HepG2 (cell line): ENCODE data around the gene PRKD2. TPM values are rescaled to one million over a fixed set of nuclear protein-coding genes. Genes with fewer than 3 reads are reported as not detected.

ENCODE experiments used
- BORCS8-MEF2B ChIP-seq: sonication (generic); formaldehyde crosslinking; IDR thresholded peaks from 2 replicates; pipeline ENCODE4 v1.8.0; 2022; ENCODE audit warnings: mild to moderate bottlenecking, missing genetic modification reagents
- EEA1 ChIP-seq: sonication (generic); formaldehyde crosslinking; IDR thresholded peaks from 2 replicates; pipeline ENCODE4 v1.5.1; 2020; ENCODE audit warnings: mild to moderate bottlenecking, missing genetic modification reagents, borderline replicate concordance
- EP300 ChIP-seq, 3 experiments: sonication (generic) in 1 of 3; formaldehyde crosslinking in 1 of 3; IDR thresholded peaks; 2 replicates each; pipeline versions ENCODE4 v1.5.1 to v1.6.1; 2011 to 2020; ENCODE audit warnings: low read depth in 2 of 3, low read length in 2 of 3, borderline replicate concordance in 1 of 3, improper control_type of control experiment in 1 of 3, mild to moderate bottlenecking in 1 of 3, missing genetic modification reagents in 1 of 3, moderate library complexity in 1 of 3
- FOXA3 ChIP-seq: IDR thresholded peaks from 2 replicates; pipeline ENCODE4 v1.6.1; 2016; ENCODE audit warnings: missing genetic modification reagents, missing compliant biosample characterization
- GABPA ChIP-seq, 2 experiments: IDR thresholded peaks; 2 replicates each; pipeline ENCODE4 v1.6.1; 2011 to 2016; ENCODE audit warnings: low read depth in 2 of 2, low read length in 1 of 2, missing biosample characterization in 1 of 2, missing genetic modification characterization in 1 of 2
- HNF4G ChIP-seq, 2 experiments: sonication (generic) in 1 of 2; formaldehyde crosslinking in 1 of 2; IDR thresholded peaks; 2 replicates each; pipeline versions ENCODE4 v1.4.0 to v1.6.1; 2011 to 2020; ENCODE audit warnings: borderline replicate concordance in 2 of 2, low read depth in 2 of 2, mild to moderate bottlenecking in 2 of 2, low read length in 1 of 2, missing genetic modification reagents in 1 of 2, moderate library complexity in 1 of 2
- KLF13 ChIP-seq: sonication (generic); formaldehyde crosslinking; IDR thresholded peaks from 2 replicates; pipeline ENCODE4 v1.4.0; 2020; ENCODE audit warnings: mild to moderate bottlenecking, missing genetic modification reagents
- TEAD3 ChIP-seq: optimal IDR thresholded peaks from 2 replicates; pipeline ENCODE3; 2016; ENCODE audit warnings: borderline replicate concordance
- ZNF563 ChIP-seq: sonication (generic); formaldehyde crosslinking; IDR thresholded peaks from 2 replicates; pipeline ENCODE4 v1.8.0; 2022; ENCODE audit warnings: mild to moderate bottlenecking, moderate library complexity, missing genetic modification reagents
- ZNF605 ChIP-seq: sonication (generic); formaldehyde crosslinking; IDR thresholded peaks from 2 replicates; pipeline ENCODE4 v1.8.0; 2022; ENCODE audit warnings: mild to moderate bottlenecking, missing genetic modification reagents
- polyA plus RNA-seq, 8 experiments: library from polyadenylated mRNA; depleted of rRNA in 3 of 8; stranded (reverse) in 7 of 8; unstranded in 1 of 8; fragments of >200 nt; fragmentation: Illumina TruSeq in 4 of 8; extraction: Trizol in 4 of 8; gene quantifications; 2 replicates each; pipeline versions ENCODE4 v1.2.1 to v1.2.3, GENCODE V29; 2011 to 2016; ENCODE audit warnings: low read depth in 4 of 8, missing spikeins in 1 of 8, mixed read lengths in 1 of 8; ENCODE audit not compliant: insufficient read depth in 1 of 8
- total RNA-seq, 5 experiments: library from RNA; depleted of rRNA; stranded (reverse); fragments of >200 nt; fragmentation: Illumina TruSeq; extraction: Trizol; gene quantifications; 2 replicates each; pipeline ENCODE4 v1.2.3, GENCODE V29; 2016; ENCODE audit warnings: low read depth in 1 of 5
- TF ChIP-seq, protein P1 (sequence below): sonication (generic); formaldehyde crosslinking; IDR thresholded peaks from 2 replicates; pipeline ENCODE4 v1.5.0; 2020; ENCODE audit warnings: mild to moderate bottlenecking, missing genetic modification reagents
- TF ChIP-seq, protein P2 (sequence below): sonication (generic); formaldehyde crosslinking; IDR thresholded peaks from 2 replicates; pipeline ENCODE4 v1.5.1; 2020; ENCODE audit warnings: mild to moderate bottlenecking, missing genetic modification reagents, moderate library complexity
- TF ChIP-seq, protein P3 (sequence below): sonication (generic); formaldehyde crosslinking; IDR thresholded peaks from 2 replicates; pipeline ENCODE4 v1.4.0; 2020; ENCODE audit warnings: mild to moderate bottlenecking, missing genetic modification reagents
- TF ChIP-seq, protein P4 (sequence below): sonication (generic); formaldehyde crosslinking; IDR thresholded peaks from 2 replicates; pipeline ENCODE4 v1.4.0; 2020; ENCODE audit warnings: low read depth, mild to moderate bottlenecking, missing genetic modification reagents
- TF ChIP-seq, protein P5 (sequence below): sonication (generic); formaldehyde crosslinking; IDR thresholded peaks from 2 replicates; pipeline ENCODE4 v1.5.0; 2020; ENCODE audit warnings: mild to moderate bottlenecking, missing genetic modification reagents, moderate library complexity

PRKD2 gene
- total and polyA plus RNA-seq, 2 of the 13 experiments (the other 11 are each of a cell fraction or from before 2014, with no cell fraction given): 6.7 to 7.3 TPM

DNA sequence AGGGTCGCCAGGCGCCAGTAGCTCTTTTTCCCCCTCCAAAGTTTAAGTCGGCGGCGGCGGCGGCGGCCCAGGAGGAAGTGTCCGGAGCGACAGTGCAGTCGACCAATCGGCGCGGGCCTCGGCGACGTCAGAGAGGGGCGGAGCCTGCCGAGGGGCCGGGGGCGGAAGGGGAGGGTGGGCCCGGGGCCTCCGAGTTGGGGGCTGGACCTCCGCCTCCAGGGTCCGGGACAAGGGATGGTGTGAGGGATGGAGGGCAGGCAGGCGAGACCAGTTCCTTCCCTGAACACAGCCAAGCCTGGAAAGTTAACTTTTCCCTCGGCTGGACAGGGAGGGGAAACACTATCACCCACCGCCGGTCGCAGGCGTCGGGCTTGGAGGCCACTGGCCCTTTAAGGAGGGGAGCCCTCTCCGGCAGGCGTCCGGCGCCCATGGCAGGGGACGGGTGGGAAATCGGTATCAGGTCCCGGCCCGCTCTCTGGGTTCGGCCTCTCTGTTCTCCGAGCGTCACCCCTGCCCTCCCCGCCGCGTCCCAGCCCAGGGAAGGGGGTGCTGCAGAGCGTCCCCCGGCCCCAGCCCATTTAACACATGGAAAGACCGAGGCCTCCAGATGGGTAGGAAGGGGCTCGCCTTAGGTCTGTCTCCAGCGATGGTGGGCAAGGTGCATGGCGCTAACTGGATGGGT lies at the start of gene PRKD2 (continued):
- no peak for TF ChIP-seq HNF4G (IDR thresholded peaks at IDR 0.05; ENCODE audit: borderline replicate concordance, low read depth, low read length)
- peak; percentile 25; the same call in 1 of the 2 replicates for TF ChIP-seq HNF4G (CRISPR knock-in tag; IDR thresholded peaks at IDR 0.05; ENCODE audit: borderline replicate concordance, low read depth)
- TF ChIP-seq ZNF605: peak; percentile 59; the same call in 1 of the 2 replicates
- 0 out of 2 replicates have a peak, but pooled peaks have one; percentile 24 for TF ChIP-seq ZNF563
- TF ChIP-seq, protein P1, sequence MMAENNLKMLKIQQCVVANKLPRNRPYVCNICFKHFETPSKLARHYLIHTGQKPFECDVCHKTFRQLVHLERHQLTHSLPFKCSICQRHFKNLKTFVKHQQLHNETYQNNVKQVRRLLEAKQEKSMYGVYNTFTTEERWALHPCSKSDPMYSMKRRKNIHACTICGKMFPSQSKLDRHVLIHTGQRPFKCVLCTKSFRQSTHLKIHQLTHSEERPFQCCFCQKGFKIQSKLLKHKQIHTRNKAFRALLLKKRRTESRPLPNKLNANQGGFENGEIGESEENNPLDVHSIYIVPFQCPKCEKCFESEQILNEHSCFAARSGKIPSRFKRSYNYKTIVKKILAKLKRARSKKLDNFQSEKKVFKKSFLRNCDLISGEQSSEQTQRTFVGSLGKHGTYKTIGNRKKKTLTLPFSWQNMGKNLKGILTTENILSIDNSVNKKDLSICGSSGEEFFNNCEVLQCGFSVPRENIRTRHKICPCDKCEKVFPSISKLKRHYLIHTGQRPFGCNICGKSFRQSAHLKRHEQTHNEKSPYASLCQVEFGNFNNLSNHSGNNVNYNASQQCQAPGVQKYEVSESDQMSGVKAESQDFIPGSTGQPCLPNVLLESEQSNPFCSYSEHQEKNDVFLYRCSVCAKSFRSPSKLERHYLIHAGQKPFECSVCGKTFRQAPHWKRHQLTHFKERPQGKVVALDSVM: peak; percentile 37; the same call in 1 of the 2 replicates
- TF ChIP-seq, protein P2, sequence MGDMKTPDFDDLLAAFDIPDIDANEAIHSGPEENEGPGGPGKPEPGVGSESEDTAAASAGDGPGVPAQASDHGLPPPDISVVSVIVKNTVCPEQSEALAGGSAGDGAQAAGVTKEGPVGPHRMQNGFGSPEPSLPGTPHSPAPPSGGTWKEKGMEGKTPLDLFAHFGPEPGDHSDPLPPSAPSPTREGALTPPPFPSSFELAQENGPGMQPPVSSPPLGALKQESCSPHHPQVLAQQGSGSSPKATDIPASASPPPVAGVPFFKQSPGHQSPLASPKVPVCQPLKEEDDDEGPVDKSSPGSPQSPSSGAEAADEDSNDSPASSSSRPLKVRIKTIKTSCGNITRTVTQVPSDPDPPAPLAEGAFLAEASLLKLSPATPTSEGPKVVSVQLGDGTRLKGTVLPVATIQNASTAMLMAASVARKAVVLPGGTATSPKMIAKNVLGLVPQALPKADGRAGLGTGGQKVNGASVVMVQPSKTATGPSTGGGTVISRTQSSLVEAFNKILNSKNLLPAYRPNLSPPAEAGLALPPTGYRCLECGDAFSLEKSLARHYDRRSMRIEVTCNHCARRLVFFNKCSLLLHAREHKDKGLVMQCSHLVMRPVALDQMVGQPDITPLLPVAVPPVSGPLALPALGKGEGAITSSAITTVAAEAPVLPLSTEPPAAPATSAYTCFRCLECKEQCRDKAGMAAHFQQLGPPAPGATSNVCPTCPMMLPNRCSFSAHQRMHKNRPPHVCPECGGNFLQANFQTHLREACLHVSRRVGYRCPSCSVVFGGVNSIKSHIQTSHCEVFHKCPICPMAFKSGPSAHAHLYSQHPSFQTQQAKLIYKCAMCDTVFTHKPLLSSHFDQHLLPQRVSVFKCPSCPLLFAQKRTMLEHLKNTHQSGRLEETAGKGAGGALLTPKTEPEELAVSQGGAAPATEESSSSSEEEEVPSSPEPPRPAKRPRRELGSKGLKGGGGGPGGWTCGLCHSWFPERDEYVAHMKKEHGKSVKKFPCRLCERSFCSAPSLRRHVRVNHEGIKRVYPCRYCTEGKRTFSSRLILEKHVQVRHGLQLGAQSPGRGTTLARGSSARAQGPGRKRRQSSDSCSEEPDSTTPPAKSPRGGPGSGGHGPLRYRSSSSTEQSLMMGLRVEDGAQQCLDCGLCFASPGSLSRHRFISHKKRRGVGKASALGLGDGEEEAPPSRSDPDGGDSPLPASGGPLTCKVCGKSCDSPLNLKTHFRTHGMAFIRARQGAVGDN (CRISPR knock-in tag): peak; percentile 67
- TF ChIP-seq, protein P3, sequence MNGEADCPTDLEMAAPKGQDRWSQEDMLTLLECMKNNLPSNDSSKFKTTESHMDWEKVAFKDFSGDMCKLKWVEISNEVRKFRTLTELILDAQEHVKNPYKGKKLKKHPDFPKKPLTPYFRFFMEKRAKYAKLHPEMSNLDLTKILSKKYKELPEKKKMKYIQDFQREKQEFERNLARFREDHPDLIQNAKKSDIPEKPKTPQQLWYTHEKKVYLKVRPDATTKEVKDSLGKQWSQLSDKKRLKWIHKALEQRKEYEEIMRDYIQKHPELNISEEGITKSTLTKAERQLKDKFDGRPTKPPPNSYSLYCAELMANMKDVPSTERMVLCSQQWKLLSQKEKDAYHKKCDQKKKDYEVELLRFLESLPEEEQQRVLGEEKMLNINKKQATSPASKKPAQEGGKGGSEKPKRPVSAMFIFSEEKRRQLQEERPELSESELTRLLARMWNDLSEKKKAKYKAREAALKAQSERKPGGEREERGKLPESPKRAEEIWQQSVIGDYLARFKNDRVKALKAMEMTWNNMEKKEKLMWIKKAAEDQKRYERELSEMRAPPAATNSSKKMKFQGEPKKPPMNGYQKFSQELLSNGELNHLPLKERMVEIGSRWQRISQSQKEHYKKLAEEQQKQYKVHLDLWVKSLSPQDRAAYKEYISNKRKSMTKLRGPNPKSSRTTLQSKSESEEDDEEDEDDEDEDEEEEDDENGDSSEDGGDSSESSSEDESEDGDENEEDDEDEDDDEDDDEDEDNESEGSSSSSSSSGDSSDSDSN: 0 out of 2 replicates have a peak, but pooled peaks have one; percentile 25
- TF ChIP-seq, protein P4, sequence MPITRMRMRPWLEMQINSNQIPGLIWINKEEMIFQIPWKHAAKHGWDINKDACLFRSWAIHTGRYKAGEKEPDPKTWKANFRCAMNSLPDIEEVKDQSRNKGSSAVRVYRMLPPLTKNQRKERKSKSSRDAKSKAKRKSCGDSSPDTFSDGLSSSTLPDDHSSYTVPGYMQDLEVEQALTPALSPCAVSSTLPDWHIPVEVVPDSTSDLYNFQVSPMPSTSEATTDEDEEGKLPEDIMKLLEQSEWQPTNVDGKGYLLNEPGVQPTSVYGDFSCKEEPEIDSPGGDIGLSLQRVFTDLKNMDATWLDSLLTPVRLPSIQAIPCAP (CRISPR knock-in tag): no peak
- TF ChIP-seq, protein P5, sequence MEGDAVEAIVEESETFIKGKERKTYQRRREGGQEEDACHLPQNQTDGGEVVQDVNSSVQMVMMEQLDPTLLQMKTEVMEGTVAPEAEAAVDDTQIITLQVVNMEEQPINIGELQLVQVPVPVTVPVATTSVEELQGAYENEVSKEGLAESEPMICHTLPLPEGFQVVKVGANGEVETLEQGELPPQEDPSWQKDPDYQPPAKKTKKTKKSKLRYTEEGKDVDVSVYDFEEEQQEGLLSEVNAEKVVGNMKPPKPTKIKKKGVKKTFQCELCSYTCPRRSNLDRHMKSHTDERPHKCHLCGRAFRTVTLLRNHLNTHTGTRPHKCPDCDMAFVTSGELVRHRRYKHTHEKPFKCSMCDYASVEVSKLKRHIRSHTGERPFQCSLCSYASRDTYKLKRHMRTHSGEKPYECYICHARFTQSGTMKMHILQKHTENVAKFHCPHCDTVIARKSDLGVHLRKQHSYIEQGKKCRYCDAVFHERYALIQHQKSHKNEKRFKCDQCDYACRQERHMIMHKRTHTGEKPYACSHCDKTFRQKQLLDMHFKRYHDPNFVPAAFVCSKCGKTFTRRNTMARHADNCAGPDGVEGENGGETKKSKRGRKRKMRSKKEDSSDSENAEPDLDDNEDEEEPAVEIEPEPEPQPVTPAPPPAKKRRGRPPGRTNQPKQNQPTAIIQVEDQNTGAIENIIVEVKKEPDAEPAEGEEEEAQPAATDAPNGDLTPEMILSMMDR (CRISPR knock-in tag): no peak
- no peak for TF ChIP-seq EP300 (IDR thresholded peaks at IDR 0.05; ENCODE audit: low read depth in 2 of 2, low read length in 2 of 2)
- TF ChIP-seq EP300 (CRISPR knock-in tag; IDR thresholded peaks at IDR 0.05; ENCODE audit: borderline replicate concordance): no peak
- peak; percentile 18 for TF ChIP-seq TEAD3 (CRISPR knock-in tag)
- no peak for TF ChIP-seq KLF13 (CRISPR knock-in tag)
- no peak for TF ChIP-seq GABPA (IDR thresholded peaks at IDR 0.05; ENCODE audit: low read depth, low read length)
- TF ChIP-seq GABPA (CRISPR knock-in tag; IDR thresholded peaks at IDR 0.05; ENCODE audit: low read depth): peak; percentile 61
- TF ChIP-seq FOXA3 (CRISPR knock-in tag): 0 out of 2 replicates have a peak, but pooled peaks have one; percentile 8
- 0 out of 2 replicates have a peak, but pooled peaks have one; percentile 11 for TF ChIP-seq BORCS8-MEF2B (CRISPR knock-in tag)
- TF ChIP-seq EEA1 (CRISPR knock-in tag): no peak
